A549 (cell line): ENCODE results near the gene TMEM205. TPM values are rescaled to one million over a fixed set of nuclear protein-coding genes. Genes with fewer than 3 reads are reported as not detected.

Experiments
- ATAC-seq, 2 experiments: fragments of 200-7000 bp in 1 of 2; fragments of >200 bp in 1 of 2; cut with Nextera tagmentation in 1 of 2; cut with Tn5 transposase in 1 of 2; 3 replicates each; pipeline versions ENCODE4 v1.8.0 to v1.9.1; 2018 to 2020; ENCODE audit warnings: mild to moderate bottlenecking in 1 of 2, moderate library complexity in 1 of 2
- CTCF ChIA-PET: fragments of 300-600 bp; sonication (Branson Sonifier 250); formaldehyde crosslinking; extraction: SDS; loops from one replicate; lab custom pipeline; 2021; ENCODE audit warnings: antibody characterized with exemption, inconsistent platforms; lab: Yijun Ruan, JAX
- POLR2A ChIA-PET: fragments of 350-600 bp; formaldehyde crosslinking; extraction: SDS; loops from one replicate; lab custom pipeline; 2021; ENCODE audit warnings: antibody characterized with exemption, inconsistent platforms; lab: Yijun Ruan, JAX
- DNase-seq, 2 experiments: peaks; one replicate each; pipeline versions ENCODE4 v3.0.0 to v3.0.0-alpha.2; 2011 to 2016; ENCODE audit warnings: low read depth in 1 of 2, low spot score in 1 of 2
- FAIRE-seq: peaks from 2 replicates; lab custom pipeline; 2011; peaks lifted over from hg19 to GRCh38; lab: Jason Lieb, UNC
- H3K27ac ChIP-seq, 2 experiments: fragments of >200 bp; sonication (Bioruptor Twin); formaldehyde crosslinking; 3 replicates each; pipeline ENCODE4 v1.5.1; 2016 to 2017
- H3K4me1 ChIP-seq: fragments of >200 bp; sonication (Bioruptor Twin); formaldehyde crosslinking; 3 replicates; pipeline ENCODE4 v1.6.1; 2016
- H3K4me2 ChIP-seq: fragments of >200 bp; sonication (Bioruptor Twin); formaldehyde crosslinking; 3 replicates; pipeline ENCODE4 v1.6.1; 2016
- H3K4me3 ChIP-seq: fragments of >200 bp; sonication (Bioruptor Twin); formaldehyde crosslinking; 3 replicates; pipeline ENCODE4 v1.5.1; 2016
- H3K9me3 ChIP-seq: fragments of >200 bp; sonication (Bioruptor Twin); formaldehyde crosslinking; 3 replicates; pipeline ENCODE4 v1.6.1; 2016
- BHLHE40 ChIP-seq: IDR thresholded peaks from 2 replicates; pipeline ENCODE4 v1.6.1; 2012; ENCODE audit warnings: low read depth, low read length, inconsistent platforms
- CHD2 ChIP-seq: fragments of 150-350 bp; IDR thresholded peaks from 2 replicates; pipeline ENCODE4 v1.6.1; 2014; ENCODE audit warnings: low read length; ENCODE audit not compliant: partially characterized antibody
- CTCF ChIP-seq: fragments of >200 bp; sonication (Bioruptor Twin); formaldehyde crosslinking; IDR thresholded peaks from 3 replicates; pipeline ENCODE4 v1.5.1; 2016
- ELK1 ChIP-seq: fragments of 150-350 bp; IDR thresholded peaks from 2 replicates; pipeline ENCODE4 v1.6.1; 2014; ENCODE audit warnings: low read depth, mild to moderate bottlenecking, low read length
- EP300 ChIP-seq, 2 experiments: fragments of >200 bp; sonication (Bioruptor Twin); formaldehyde crosslinking; IDR thresholded peaks; 2 replicates in 1 of 2; 3 replicates in 1 of 2; pipeline ENCODE4 v1.6.1; 2016 to 2017
- HOXA7 ChIP-seq: fragments of 250-450 bp; sonication (Bioruptor Pico); IDR thresholded peaks from 2 replicates; pipeline ENCODE4 v1.5.0; 2020; ENCODE audit warnings: mild to moderate bottlenecking, moderate library complexity
- HOXB5 ChIP-seq: fragments of 250-450 bp; sonication (Bioruptor Pico); IDR thresholded peaks from 2 replicates; pipeline ENCODE4 v1.5.0; 2020; ENCODE audit warnings: mild to moderate bottlenecking, moderate library complexity
- KDM1A ChIP-seq: fragments of 200-600 bp; sonication (generic); IDR thresholded peaks from 2 replicates; pipeline ENCODE4 v1.6.1; 2016; ENCODE audit warnings: low read depth, mild to moderate bottlenecking
- MAX ChIP-seq: IDR thresholded peaks from 2 replicates; pipeline ENCODE4 v1.6.1; 2012
- NFE2L2 ChIP-seq: fragments of 150-350 bp; conservative IDR thresholded peaks from 2 replicates; pipeline ENCODE4 v1.6.1; 2014; ENCODE audit warnings: low read length
- NR3C1 ChIP-seq: fragments of >200 bp; sonication (Bioruptor Twin); formaldehyde crosslinking; IDR thresholded peaks from 3 replicates; pipeline ENCODE4 v1.6.1; 2017
- POLR2AphosphoS2 ChIP-seq: conservative IDR thresholded peaks from 2 replicates; pipeline ENCODE4 v1.6.1; 2012; ENCODE audit warnings: low read length, improper control_type of control experiment, inconsistent platforms
- RAD21 ChIP-seq, 2 experiments: fragments of >200 bp in 1 of 2; sonication (Bioruptor Twin) in 1 of 2; formaldehyde crosslinking in 1 of 2; IDR thresholded peaks in 1 of 2; conservative IDR thresholded peaks in 1 of 2; 2 replicates in 1 of 2; 3 replicates in 1 of 2; pipeline ENCODE4 v1.6.1; 2012 to 2018; ENCODE audit warnings: inconsistent platforms in 1 of 2
- RARB ChIP-seq: fragments of 250-450 bp; sonication (Bioruptor Pico); IDR thresholded peaks from 2 replicates; pipeline ENCODE4 v1.8.0; 2021; ENCODE audit warnings: mild to moderate bottlenecking, moderate library complexity
- RCOR1 ChIP-seq: fragments of 150-350 bp; IDR thresholded peaks from 2 replicates; pipeline ENCODE4 v1.6.1; 2014; ENCODE audit warnings: antibody characterized with exemption, low read length, low read depth
- RFX5 ChIP-seq: fragments of 450-650 bp; IDR thresholded peaks from 2 replicates; pipeline ENCODE4 v1.7.1; 2014; ENCODE audit warnings: antibody characterized with exemption, mild to moderate bottlenecking, moderate library complexity
- SREBF2 ChIP-seq: fragments of 450-650 bp; IDR thresholded peaks from 2 replicates; pipeline ENCODE4 v1.6.1; 2014; ENCODE audit warnings: mild to moderate bottlenecking, moderate library complexity
- TFCP2L1 ChIP-seq: fragments of 250-450 bp; sonication (Bioruptor Pico); IDR thresholded peaks from 2 replicates; pipeline ENCODE4 v1.5.0; 2021; ENCODE audit warnings: mild to moderate bottlenecking
- USF2 ChIP-seq: fragments of 450-650 bp; IDR thresholded peaks from 2 replicates; pipeline ENCODE4 v1.6.1; 2014; ENCODE audit warnings: antibody characterized with exemption
- ZC3H11A ChIP-seq: fragments of 450-650 bp; IDR thresholded peaks from 2 replicates; pipeline ENCODE4 v1.6.1; 2014; ENCODE audit warnings: antibody characterized with exemption, mild to moderate bottlenecking
- ZFP36 ChIP-seq: fragments of 450-650 bp; IDR thresholded peaks from 2 replicates; pipeline ENCODE4 v1.6.1; 2014; ENCODE audit warnings: borderline replicate concordance; ENCODE audit not compliant: partially characterized antibody
- WGBS: methylation state at CpG from one replicate; pipeline ENCODE4 v1.1.6; 2017; ENCODE audit errors: missing lambda C conversion rate; 5-methylcytosine and 5-hydroxymethylcytosine counted together
- polyA plus RNA-seq, 4 experiments: library from polyadenylated mRNA; depleted of rRNA in 3 of 4; stranded (reverse); fragments of >200 nt; fragmentation: RNase III in 1 of 4; extraction: RNeasy Plus Mini Kit Qiagen cat#74134 plus additional on column Dnase treatment in 1 of 4; gene quantifications; 2 replicates in 3 of 4; 3 replicates in 1 of 4; pipeline ENCODE4 v1.2.3, GENCODE V29; 2011 to 2017
- TF ChIP-seq, protein P1 (sequence below): IDR thresholded peaks from 2 replicates; pipeline ENCODE4 v1.6.1; 2012; ENCODE audit warnings: low read depth, borderline replicate concordance
- TF ChIP-seq, protein P2 (sequence below): fragments of 250-450 bp; sonication (Bioruptor Pico); IDR thresholded peaks from 2 replicates; pipeline ENCODE4 v1.5.0; 2020; ENCODE audit warnings: low read depth, mild to moderate bottlenecking, moderate library complexity

Gene TMEM205
- polyA plus RNA-seq, 2 of the 4 experiments (the other 2 are of a cell fraction): 91.6 to 183 TPM

DNA sequence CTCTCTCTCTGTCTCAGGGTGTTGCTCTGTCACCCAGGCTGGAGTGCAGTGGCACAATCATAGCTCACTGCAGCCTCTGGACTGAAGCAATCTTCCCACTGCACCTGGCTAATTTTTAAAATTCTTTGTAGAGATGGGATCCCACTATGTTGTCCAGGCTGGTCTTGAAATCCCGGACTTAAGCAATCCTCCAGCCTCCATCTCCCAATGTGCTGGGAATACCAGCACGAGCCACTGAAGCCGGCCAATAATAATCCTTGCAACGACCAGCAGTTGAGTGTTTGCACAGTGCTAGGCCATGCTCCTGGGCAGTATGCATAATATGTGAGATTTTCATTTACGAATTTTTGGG is 38.7 kb upstream of the TMEM205 start:
- Histone ChIP-seq H3K4me1 (peaks cover 9% of the 10 kb centered on the region), H3K27ac (no peak overlapping the region), H3K4me2 (no peak overlapping the region; the same call in 2 of the 3 replicates), H3K4me3 (no peak overlapping the region), H3K9me3 (no peaks in the 10 kb centered on the region)
- FAIRE-seq (no peak), DNase-seq (no peak), ATAC-seq (no peak)
- POLR2A ChIA-PET: interaction anchor here (2.4 kb wide), 1 partner anchor 10 kb away, joined by 10 read pairs; no protein-coding TSS in a partner anchor
- 84% methylated on average over 5 of the region's 5 CpGs for WGBS
- CTCF ChIA-PET: interaction anchor here (0.5 to 5.8 kb wide), 7 partner anchors 14 to 131 kb away, joined by 3 to 50 read pairs (median 3); partner anchors contain the start of gene RGL3
- TF ChIP-seq SREBF2: no peak
- TF ChIP-seq NR3C1: no peak
- no peak for TF ChIP-seq CHD2
- TF ChIP-seq RARB: no peak
- no peak for TF ChIP-seq USF2
- TF ChIP-seq KDM1A: no peak
- no peak for TF ChIP-seq MAX
- TF ChIP-seq HOXA7: no peak
- no peak for TF ChIP-seq NFE2L2
- no peak for TF ChIP-seq EP300 (IDR thresholded peaks at IDR 0.05)
- TF ChIP-seq ZFP36: no peak
- TF ChIP-seq RCOR1: no peak
- TF ChIP-seq RFX5: no peak
- no peak for TF ChIP-seq POLR2AphosphoS2

DNA sequence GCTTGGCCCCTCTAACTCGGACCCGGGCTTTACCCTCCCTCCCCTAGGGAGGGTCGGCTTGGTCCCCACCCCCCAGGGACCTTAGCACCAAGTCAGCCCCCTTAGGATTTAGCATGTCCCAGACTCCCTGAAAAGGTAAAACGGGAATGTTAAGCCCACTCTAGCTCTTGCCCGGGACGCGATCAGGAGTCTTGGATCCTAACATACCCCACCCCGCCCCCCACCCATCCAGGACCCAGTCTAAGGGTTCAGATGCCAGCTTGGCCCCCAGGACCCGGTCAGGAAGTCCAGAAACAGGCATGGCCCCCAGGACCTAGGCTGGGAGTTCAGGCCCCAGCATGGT is 37.6 kb upstream of the TMEM205 start:
- Histone ChIP-seq H3K27ac (peak overlapping the region; percentile 73 to 91), H3K9me3 (no peaks in the 10 kb centered on the region), H3K4me3 (peak overlapping the region; percentile 51), H3K4me2 (peak overlapping the region; percentile 72), H3K4me1 (peaks cover 17% of the 10 kb centered on the region)
- WGBS: 37% methylated on average over 6 of the region's 9 CpGs
- no peak for TF ChIP-seq ZC3H11A
- FAIRE-seq: no peak
- ChIA-PET POLR2A (interaction anchor here (0.6 to 2.4 kb wide), 3 partner anchors 8 to 90 kb away, joined by 3 to 10 read pairs (median 7); no protein-coding TSS in a partner anchor), CTCF (interaction anchor here (0.9 to 5.8 kb wide), 21 partner anchors 8 to 99 kb away, joined by 3 to 50 read pairs (median 4); partner anchors contain the start of genes RAB3D and RGL3)
- DNase-seq: no peak
- ATAC-seq: no peak

DNA sequence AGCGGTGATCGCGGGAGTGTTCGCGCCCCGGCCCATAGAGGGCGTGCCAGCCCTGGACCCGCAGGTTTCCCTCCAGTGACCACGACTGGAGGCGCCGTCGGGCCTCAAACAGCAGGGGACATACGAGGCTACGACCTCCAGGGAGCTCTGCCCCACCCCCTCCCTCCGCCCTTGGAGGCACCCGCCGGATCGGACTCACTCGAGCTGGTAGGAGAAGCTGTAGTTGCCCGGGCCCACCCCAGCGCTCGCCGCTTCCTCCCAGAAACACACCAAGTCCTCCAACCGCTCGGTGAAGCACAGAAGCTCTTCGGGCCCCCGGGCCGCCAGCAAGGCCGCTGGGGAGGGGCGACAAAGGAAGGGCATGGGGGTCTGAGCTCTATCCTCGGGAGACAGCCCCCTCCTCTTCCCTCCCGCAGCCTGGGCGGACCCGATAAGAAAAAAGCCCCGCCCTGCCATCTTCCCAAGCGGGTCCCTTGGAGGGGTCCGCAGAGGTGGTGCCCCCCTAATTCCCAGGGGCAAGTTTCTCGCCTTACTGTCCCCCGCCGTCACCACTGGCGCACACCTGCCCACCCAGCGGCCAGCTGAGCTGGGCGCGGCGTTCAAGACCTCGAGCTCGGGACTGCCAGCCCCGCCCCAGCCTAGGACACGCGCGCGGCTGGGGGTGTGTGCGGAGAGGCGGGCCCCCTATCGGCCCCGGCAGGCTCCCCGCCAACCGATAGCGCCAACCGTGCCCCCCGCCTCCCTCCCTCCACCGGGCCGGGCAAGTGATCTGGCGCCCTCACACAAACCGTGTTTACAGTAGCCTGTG is 37.0 kb upstream of the TMEM205 start:
- Histone ChIP-seq H3K4me3 (peak overlapping the region; percentile 51), H3K27ac (peak overlapping the region; percentile 73 to 91), H3K9me3 (no peaks in the 10 kb centered on the region), H3K4me2 (peak overlapping the region; percentile 72), H3K4me1 (peaks cover 23% of the 10 kb centered on the region)
- ATAC-seq (peak; percentile 22 to 42; a peak in 4 of 6 replicates), FAIRE-seq (no peak), DNase-seq (peak; percentile 44 to 79)
- 2% methylated on average over 12 of the region's 65 CpGs for WGBS
- CTCF ChIA-PET: interaction anchor here (0.6 to 5.8 kb wide), 38 partner anchors 8 to 261 kb away, joined by 3 to 50 read pairs (median 4); partner anchors contain the start of genes CCDC159, ELAVL3, RAB3D and RGL3
- POLR2A ChIA-PET: interaction anchor here (0.9 to 2.4 kb wide), 3 partner anchors 8 to 99 kb away, joined by 3 to 10 read pairs (median 3); no protein-coding TSS in a partner anchor
- TF ChIP-seq, protein P1, sequence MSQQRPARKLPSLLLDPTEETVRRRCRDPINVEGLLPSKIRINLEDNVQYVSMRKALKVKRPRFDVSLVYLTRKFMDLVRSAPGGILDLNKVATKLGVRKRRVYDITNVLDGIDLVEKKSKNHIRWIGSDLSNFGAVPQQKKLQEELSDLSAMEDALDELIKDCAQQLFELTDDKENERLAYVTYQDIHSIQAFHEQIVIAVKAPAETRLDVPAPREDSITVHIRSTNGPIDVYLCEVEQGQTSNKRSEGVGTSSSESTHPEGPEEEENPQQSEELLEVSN: peak; percentile 66; the same call in 1 of the 2 replicates
- TF ChIP-seq TFCP2L1 (CRISPR knock-in tag): no peak
- no peak for TF ChIP-seq ZC3H11A
- no peak for TF ChIP-seq USF2
- TF ChIP-seq HOXB5 (CRISPR knock-in tag): no peak
- TF ChIP-seq, protein P2, sequence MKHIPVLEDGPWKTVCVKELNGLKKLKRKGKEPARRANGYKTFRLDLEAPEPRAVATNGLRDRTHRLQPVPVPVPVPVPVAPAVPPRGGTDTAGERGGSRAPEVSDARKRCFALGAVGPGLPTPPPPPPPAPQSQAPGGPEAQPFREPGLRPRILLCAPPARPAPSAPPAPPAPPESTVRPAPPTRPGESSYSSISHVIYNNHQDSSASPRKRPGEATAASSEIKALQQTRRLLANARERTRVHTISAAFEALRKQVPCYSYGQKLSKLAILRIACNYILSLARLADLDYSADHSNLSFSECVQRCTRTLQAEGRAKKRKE (CRISPR knock-in tag): 0 out of 2 replicates have a peak, but pooled peaks have one; percentile 19
- no peak for TF ChIP-seq ELK1
- TF ChIP-seq RAD21 (conservative IDR thresholded peaks at IDR 0.05 in 1 of 2, IDR thresholded peaks at IDR 0.05 in 1 of 2): peak; percentile 41 to 47
- no peak for TF ChIP-seq BHLHE40
- no peak for TF ChIP-seq KDM1A
- peak; percentile 56 for TF ChIP-seq MAX
- peak; percentile 61 for TF ChIP-seq CTCF
- TF ChIP-seq, all 56 proteins: peak for 5
